IgD-negative memory B cell (primary cell): ENCODE results near the gene C10orf90. TPM values are rescaled to one million over a fixed set of nuclear protein-coding genes. Genes with fewer than 3 reads are reported as not detected.

ENCODE experiments used
- H3K27ac Mint-ChIP-seq, 3 donors: one replicate each; pipeline ENCODE4 v1.8.0; 2020 to 2022; ENCODE audit warnings: mild to moderate bottlenecking in 3 of 3, mixed read lengths in 3 of 3, moderate library complexity in 1 of 3
- H3K27me3 Mint-ChIP-seq: one replicate; pipeline ENCODE4 v1.8.0; 2021; ENCODE audit warnings: mixed read lengths
- H3K36me3 Mint-ChIP-seq: one replicate; pipeline ENCODE4 v1.8.0; 2020; ENCODE audit warnings: mild to moderate bottlenecking, mixed read lengths
- H3K4me1 Mint-ChIP-seq, 3 donors: one replicate each; pipeline ENCODE4 v1.8.0; 2020 to 2022; ENCODE audit warnings: mixed read lengths in 3 of 3, mild to moderate bottlenecking in 1 of 3
- H3K4me3 Mint-ChIP-seq, 4 donors: one replicate each; pipeline ENCODE4 v1.8.0; 2020 to 2022; ENCODE audit warnings: mild to moderate bottlenecking in 4 of 4, mixed read lengths in 4 of 4, moderate library complexity in 3 of 4
- H3K9me3 Mint-ChIP-seq, 3 donors: one replicate each; pipeline ENCODE4 v1.8.0; 2020 to 2021; ENCODE audit warnings: mixed read lengths in 3 of 3, mild to moderate bottlenecking in 1 of 3
- polyA plus RNA-seq: library from polyadenylated mRNA; unstranded; fragments of 300-500 nt; fragmentation: Illumina TruSeq; gene quantifications from one replicate; pipeline ENCODE4 v1.2.3, GENCODE V29; 2021

Gene C10orf90
- polyA plus RNA-seq, 1 donor from 2014 or later: not detected

GRCh38 chr10:126478546-126478945 lies 191.9 kb downstream of the C10orf90 start:
- Mint-ChIP-seq H3K27ac (no peak overlapping the region), H3K4me1 (no peaks in the 10 kb centered on the region), H3K27me3 (no peaks in the 10 kb centered on the region), H3K36me3 (no peaks in the 10 kb centered on the region), H3K9me3 (no peaks in the 10 kb centered on the region), H3K4me3 (no peak overlapping the region)

GRCh38 chr10:126476246-126476645 lies 194.2 kb downstream of the C10orf90 start:
- H3K27ac Mint-ChIP-seq: no peak overlapping the region
- H3K36me3 Mint-ChIP-seq: no peaks in the 10 kb centered on the region
- no peak overlapping the region for H3K4me3 Mint-ChIP-seq
- H3K4me1 Mint-ChIP-seq: no peaks in the 10 kb centered on the region
- H3K27me3 Mint-ChIP-seq: no peaks in the 10 kb centered on the region
- H3K9me3 Mint-ChIP-seq: peaks cover 0 to 1% (median 0%) of the 10 kb centered on the region in 3 donors

- peaks cover 2% of the 10 kb centered on the region for H3K27me3 Mint-ChIP-seq
Observed at GRCh38 chr10:126475074-126475691, 195.3 kb downstream of the C10orf90 start.

GRCh38 chr10:126474031-126474430 lies 196.5 kb downstream of the C10orf90 start:
- peaks cover 0 to 1% (median 0%) of the 10 kb centered on the region in 3 donors for H3K9me3 Mint-ChIP-seq

More at GRCh38 chr10:126475074-126475691, 195.3 kb downstream of the C10orf90 start:
- Mint-ChIP-seq H3K9me3 (peaks cover 0 to 1% (median 0%) of the 10 kb centered on the region in 3 donors), H3K36me3 (no peaks in the 10 kb centered on the region), H3K4me3 (no peak overlapping the region), H3K4me1 (no peaks in the 10 kb centered on the region), H3K27ac (no peak overlapping the region)

GRCh38 chr10:126470991-126471390 lies 199.5 kb downstream of the C10orf90 start:
- Mint-ChIP-seq H3K27me3 (peaks cover 2% of the 10 kb centered on the region), H3K4me1 (no peaks in the 10 kb centered on the region), H3K36me3 (no peaks in the 10 kb centered on the region), H3K27ac (peak overlapping the region in 1 of 3 donors; percentile 58), H3K9me3 (peaks cover 0 to 1% (median 0%) of the 10 kb centered on the region in 3 donors), H3K4me3 (peak overlapping the region in 1 of 4 donors; percentile 56)

More at GRCh38 chr10:126474031-126474430, 196.5 kb downstream of the C10orf90 start:
- Mint-ChIP-seq H3K4me1 (no peaks in the 10 kb centered on the region), H3K27me3 (peaks cover 2% of the 10 kb centered on the region), H3K4me3 (no peak overlapping the region), H3K36me3 (no peaks in the 10 kb centered on the region), H3K27ac (no peak overlapping the region)

- Mint-ChIP-seq H3K27me3 (peaks cover 2% of the 10 kb centered on the region), H3K36me3 (peaks cover 3% of the 10 kb centered on the region), H3K4me3 (no peak overlapping the region), H3K9me3 (peaks cover 0 to 1% (median 0%) of the 10 kb centered on the region in 3 donors), H3K27ac (no peak overlapping the region), H3K4me1 (no peaks in the 10 kb centered on the region)
Observed at GRCh38 chr10:126469692-126470091, 200.8 kb downstream of the C10orf90 start.

GRCh38 chr10:126468876-126469643 lies 201.4 kb downstream of the C10orf90 start:
- Mint-ChIP-seq H3K4me3 (no peak overlapping the region), H3K27me3 (peaks cover 2% of the 10 kb centered on the region), H3K27ac (no peak overlapping the region), H3K9me3 (peaks cover 0 to 1% (median 0%) of the 10 kb centered on the region in 3 donors), H3K36me3 (peaks cover 3% of the 10 kb centered on the region), H3K4me1 (no peaks in the 10 kb centered on the region)

GRCh38 chr10:126468467-126468866 lies 202.0 kb downstream of the C10orf90 start:
- peaks cover 2% of the 10 kb centered on the region for H3K27me3 Mint-ChIP-seq
- no peak overlapping the region for H3K27ac Mint-ChIP-seq
- H3K4me3 Mint-ChIP-seq: no peak overlapping the region
- H3K36me3 Mint-ChIP-seq: peaks cover 3% of the 10 kb centered on the region
- peaks cover 0 to 1% (median 0%) of the 10 kb centered on the region in 3 donors for H3K9me3 Mint-ChIP-seq
- no peaks in the 10 kb centered on the region for H3K4me1 Mint-ChIP-seq

- Mint-ChIP-seq H3K36me3 (peaks cover 3% of the 10 kb centered on the region), H3K9me3 (peaks cover 0 to 4% (median 2%) of the 10 kb centered on the region in 3 donors), H3K4me1 (peaks cover 0 to 2% (median 0%) of the 10 kb centered on the region in 3 donors), H3K4me3 (no peak overlapping the region), H3K27me3 (peaks cover 2% of the 10 kb centered on the region), H3K27ac (no peak overlapping the region)
Observed at GRCh38 chr10:126465771-126466170, 204.7 kb downstream of the C10orf90 start.

- Mint-ChIP-seq H3K4me3 (peak overlapping the region in 1 of 4 donors; percentile 79), H3K4me1 (peaks cover 0 to 2% (median 0%) of the 10 kb centered on the region in 3 donors), H3K9me3 (peaks cover 0 to 4% (median 2%) of the 10 kb centered on the region in 3 donors), H3K36me3 (peaks cover 3% of the 10 kb centered on the region), H3K27me3 (no peaks in the 10 kb centered on the region), H3K27ac (no peak overlapping the region)
Observed at GRCh38 chr10:126463286-126463685, 207.2 kb downstream of the C10orf90 start.

- peaks cover 3% of the 10 kb centered on the region for H3K36me3 Mint-ChIP-seq
- H3K27me3 Mint-ChIP-seq: no peaks in the 10 kb centered on the region
- no peak overlapping the region for H3K4me3 Mint-ChIP-seq
- peaks cover 0 to 2% (median 0%) of the 10 kb centered on the region in 3 donors for H3K4me1 Mint-ChIP-seq
- peaks cover 0 to 4% (median 2%) of the 10 kb centered on the region in 3 donors for H3K9me3 Mint-ChIP-seq
- H3K27ac Mint-ChIP-seq: no peak overlapping the region
Observed at GRCh38 chr10:126461289-126461940, 209.1 kb downstream of the C10orf90 start.

GRCh38 chr10:126459878-126460481 lies 210.5 kb downstream of the C10orf90 start:
- Mint-ChIP-seq H3K36me3 (no peaks in the 10 kb centered on the region), H3K4me1 (peaks cover 0 to 2% (median 0%) of the 10 kb centered on the region in 3 donors), H3K27me3 (no peaks in the 10 kb centered on the region), H3K4me3 (no peak overlapping the region), H3K9me3 (peaks cover 0 to 4% (median 2%) of the 10 kb centered on the region in 3 donors), H3K27ac (no peak overlapping the region)

- Mint-ChIP-seq H3K27me3 (no peaks in the 10 kb centered on the region), H3K4me3 (no peak overlapping the region), H3K9me3 (peaks cover 0 to 4% (median 2%) of the 10 kb centered on the region in 3 donors), H3K27ac (peak overlapping the region in 1 of 3 donors; percentile 39), H3K36me3 (no peaks in the 10 kb centered on the region), H3K4me1 (peaks cover 0 to 2% (median 0%) of the 10 kb centered on the region in 3 donors)
Observed at GRCh38 chr10:126459032-126459831, 211.3 kb downstream of the C10orf90 start.

- no peak overlapping the region for H3K27ac Mint-ChIP-seq
- peaks cover 0 to 4% (median 2%) of the 10 kb centered on the region in 3 donors for H3K9me3 Mint-ChIP-seq
- no peaks in the 10 kb centered on the region for H3K36me3 Mint-ChIP-seq
- peaks cover 0 to 2% (median 0%) of the 10 kb centered on the region in 3 donors for H3K4me1 Mint-ChIP-seq
- no peak overlapping the region for H3K4me3 Mint-ChIP-seq
- H3K27me3 Mint-ChIP-seq: no peaks in the 10 kb centered on the region
Observed at GRCh38 chr10:126458466-126458865, 212.0 kb downstream of the C10orf90 start.
